ENCODE measurements around the gene ACOXL.

GRCh38 chr2:110877031-110877827 lies 144.9 kb downstream of the ACOXL start:
- TF ChIP-seq CTCF (IDR thresholded peaks at IDR 0.05; ENCODE audit: low read length) (no peak), EZH2 (IDR thresholded peaks at IDR 0.05; ENCODE audit: borderline replicate concordance, low read length) (no peak)
